GM23338 (cell line): ENCODE results near the gene PKNOX2. TPM values are rescaled to one million over a fixed set of nuclear protein-coding genes. Genes with fewer than 3 reads are reported as not detected.

Source experiments
- ATAC-seq: fragments of 200-7000 bp; cut with Tn5 transposase; 3 replicates; pipeline ENCODE4 v1.9.1; 2020
- DNase-seq: peaks from one replicate; pipeline ENCODE4 v3.0.0-alpha.2; 2015; ENCODE audit warnings: low spot score
- H2AFZ ChIP-seq: fragments of 200-600 bp; sonication (generic); 2 replicates; pipeline ENCODE4 v1.8.0; 2016; ENCODE audit warnings: antibody characterized with exemption, mild to moderate bottlenecking, moderate library complexity
- H3F3A ChIP-seq: fragments of 200-600 bp; sonication (generic); replicated peaks from 2 replicates; pipeline ENCODE4 v1.8.0; 2017; ENCODE audit warnings: antibody characterized with exemption, mixed run types, low read depth
- H3K27ac ChIP-seq: fragments of 200-600 bp; sonication (generic); 2 replicates; pipeline ENCODE4 v1.6.1; 2016; ENCODE audit warnings: low read depth
- H3K27me3 ChIP-seq: fragments of 200-600 bp; sonication (generic); 2 replicates; pipeline ENCODE4 v1.8.0; 2016; ENCODE audit warnings: mild to moderate bottlenecking, mixed run types, moderate library complexity; ENCODE audit not compliant: insufficient read depth
- H3K36me3 ChIP-seq: fragments of 200-600 bp; sonication (generic); 2 replicates; pipeline ENCODE4 v1.8.0; 2016; ENCODE audit warnings: mild to moderate bottlenecking; ENCODE audit not compliant: insufficient read depth
- H3K4me1 ChIP-seq: fragments of 200-600 bp; sonication (generic); 2 replicates; pipeline ENCODE4 v1.8.0; 2016; ENCODE audit warnings: mild to moderate bottlenecking, moderate library complexity; ENCODE audit not compliant: insufficient read depth
- H3K4me2 ChIP-seq: fragments of 200-600 bp; sonication (generic); 2 replicates; pipeline ENCODE4 v1.7.1; 2017; ENCODE audit warnings: mixed run types
- H3K4me3 ChIP-seq: fragments of 200-600 bp; sonication (generic); 2 replicates; pipeline ENCODE4 v1.6.1; 2016; ENCODE audit warnings: mixed run types
- H3K79me2 ChIP-seq: fragments of 200-600 bp; sonication (generic); replicated peaks from 2 replicates; pipeline ENCODE4 v1.8.0; 2017; ENCODE audit warnings: mild to moderate bottlenecking; ENCODE audit not compliant: insufficient read depth
- H3K9me2 ChIP-seq: fragments of 200-600 bp; sonication (generic); 2 replicates; pipeline ENCODE4 v1.8.0; 2017; ENCODE audit not compliant: insufficient read depth
- H4K20me1 ChIP-seq: fragments of 200-600 bp; sonication (generic); replicated peaks from 2 replicates; pipeline ENCODE4 v1.8.0; 2017; ENCODE audit warnings: mild to moderate bottlenecking; ENCODE audit not compliant: insufficient read depth
- H3K27ac Mint-ChIP-seq: 2 replicates; pipeline ENCODE4 v1.8.0; 2020; ENCODE audit warnings: inconsistent platforms, mild to moderate bottlenecking, moderate library complexity, mixed read lengths
- H3K27me3 Mint-ChIP-seq: 3 replicates; pipeline ENCODE4 v1.8.0; 2022; ENCODE audit warnings: low read depth, mild to moderate bottlenecking, moderate library complexity, mixed read lengths, inconsistent platforms; ENCODE audit not compliant: insufficient read depth, poor library complexity
- H3K36me3 Mint-ChIP-seq: 3 replicates; pipeline ENCODE4 v1.8.0; 2021; ENCODE audit warnings: low read depth, mild to moderate bottlenecking, inconsistent platforms, moderate library complexity, mixed read lengths
- H3K4me1 Mint-ChIP-seq: 3 replicates; pipeline ENCODE4 v1.8.0; 2020; ENCODE audit warnings: mild to moderate bottlenecking, inconsistent platforms, mixed read lengths
- H3K4me3 Mint-ChIP-seq: 3 replicates; pipeline ENCODE4 v1.8.0; 2021; ENCODE audit warnings: moderate library complexity, mild to moderate bottlenecking, inconsistent platforms, mixed read lengths
- H3K9me3 Mint-ChIP-seq: 3 replicates; pipeline ENCODE4 v1.8.0; 2020; ENCODE audit warnings: moderate library complexity, mild to moderate bottlenecking, inconsistent platforms, mixed read lengths
- JUNB ChIP-seq: IDR thresholded peaks from one replicate; pipeline ENCODE4 v1.6.1; 2016; ENCODE audit warnings: antibody characterized with exemption; ENCODE audit not compliant: unreplicated experiment
- POLR2AphosphoS5 ChIP-seq: IDR thresholded peaks from 2 replicates; pipeline ENCODE4 v1.6.1; 2016; ENCODE audit warnings: antibody characterized with exemption, low read depth
- STAT1 ChIP-seq: IDR thresholded peaks from one replicate; pipeline ENCODE4 v1.6.1; 2016; ENCODE audit warnings: antibody characterized with exemption; ENCODE audit not compliant: unreplicated experiment
- ZNF114 ChIP-seq: fragments of 250-450 bp; sonication (Bioruptor Pico); IDR thresholded peaks from 2 replicates; pipeline ENCODE4 v1.5.0; 2020; ENCODE audit warnings: mild to moderate bottlenecking, moderate library complexity
- ZNF331 ChIP-seq: fragments of 250-450 bp; sonication (Bioruptor Pico); IDR thresholded peaks from 2 replicates; pipeline ENCODE4 v1.5.0; 2020; ENCODE audit warnings: low read depth, mild to moderate bottlenecking, moderate library complexity
- polyA plus RNA-seq: library from polyadenylated mRNA; unstranded; fragments of >200 nt; fragmentation: Nextera tagmentation; extraction: Ambion mirVana; gene quantifications from 2 replicates; pipeline ENCODE4 v1.2.1, GENCODE V29; 2016
- total RNA-seq: library from RNA; depleted of rRNA; stranded (reverse); fragments of >200 nt; shearing (Covaris generic); gene quantifications from 2 replicates; pipeline ENCODE4 v1.2.3, GENCODE V29; 2014
- TF ChIP-seq, protein P1 (sequence below): IDR thresholded peaks from 2 replicates; pipeline ENCODE4 v1.6.1; 2016; ENCODE audit warnings: antibody characterized with exemption
- TF ChIP-seq, protein P2 (sequence below): fragments of 250-450 bp; sonication (Bioruptor Pico); IDR thresholded peaks from 2 replicates; pipeline ENCODE4 v1.5.0; 2020; ENCODE audit warnings: mild to moderate bottlenecking, moderate library complexity
- TF ChIP-seq, protein P3 (sequence below), 2 experiments: fragments of 200-600 bp in 1 of 2; sonication (generic) in 1 of 2; conservative IDR thresholded peaks; 2 replicates each; pipeline versions ENCODE4 v1.5.1 to v1.6.1; 2016 to 2017; ENCODE audit warnings: antibody characterized with exemption in 2 of 2, low read depth in 2 of 2, mild to moderate bottlenecking in 2 of 2, moderate library complexity in 1 of 2

PKNOX2 gene
- total and polyA plus RNA-seq, 2 experiments from 2014 or later = 0.42 to 0.83 TPM

- TF ChIP-seq ZNF114 (CRISPR knock-in tag) = no peak
- TF ChIP-seq, protein P1, sequence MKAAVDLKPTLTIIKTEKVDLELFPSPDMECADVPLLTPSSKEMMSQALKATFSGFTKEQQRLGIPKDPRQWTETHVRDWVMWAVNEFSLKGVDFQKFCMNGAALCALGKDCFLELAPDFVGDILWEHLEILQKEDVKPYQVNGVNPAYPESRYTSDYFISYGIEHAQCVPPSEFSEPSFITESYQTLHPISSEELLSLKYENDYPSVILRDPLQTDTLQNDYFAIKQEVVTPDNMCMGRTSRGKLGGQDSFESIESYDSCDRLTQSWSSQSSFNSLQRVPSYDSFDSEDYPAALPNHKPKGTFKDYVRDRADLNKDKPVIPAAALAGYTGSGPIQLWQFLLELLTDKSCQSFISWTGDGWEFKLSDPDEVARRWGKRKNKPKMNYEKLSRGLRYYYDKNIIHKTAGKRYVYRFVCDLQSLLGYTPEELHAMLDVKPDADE = no peak
- no peak for TF ChIP-seq POLR2AphosphoS5
- TF ChIP-seq STAT1 = no peak
- TF ChIP-seq, protein P2, sequence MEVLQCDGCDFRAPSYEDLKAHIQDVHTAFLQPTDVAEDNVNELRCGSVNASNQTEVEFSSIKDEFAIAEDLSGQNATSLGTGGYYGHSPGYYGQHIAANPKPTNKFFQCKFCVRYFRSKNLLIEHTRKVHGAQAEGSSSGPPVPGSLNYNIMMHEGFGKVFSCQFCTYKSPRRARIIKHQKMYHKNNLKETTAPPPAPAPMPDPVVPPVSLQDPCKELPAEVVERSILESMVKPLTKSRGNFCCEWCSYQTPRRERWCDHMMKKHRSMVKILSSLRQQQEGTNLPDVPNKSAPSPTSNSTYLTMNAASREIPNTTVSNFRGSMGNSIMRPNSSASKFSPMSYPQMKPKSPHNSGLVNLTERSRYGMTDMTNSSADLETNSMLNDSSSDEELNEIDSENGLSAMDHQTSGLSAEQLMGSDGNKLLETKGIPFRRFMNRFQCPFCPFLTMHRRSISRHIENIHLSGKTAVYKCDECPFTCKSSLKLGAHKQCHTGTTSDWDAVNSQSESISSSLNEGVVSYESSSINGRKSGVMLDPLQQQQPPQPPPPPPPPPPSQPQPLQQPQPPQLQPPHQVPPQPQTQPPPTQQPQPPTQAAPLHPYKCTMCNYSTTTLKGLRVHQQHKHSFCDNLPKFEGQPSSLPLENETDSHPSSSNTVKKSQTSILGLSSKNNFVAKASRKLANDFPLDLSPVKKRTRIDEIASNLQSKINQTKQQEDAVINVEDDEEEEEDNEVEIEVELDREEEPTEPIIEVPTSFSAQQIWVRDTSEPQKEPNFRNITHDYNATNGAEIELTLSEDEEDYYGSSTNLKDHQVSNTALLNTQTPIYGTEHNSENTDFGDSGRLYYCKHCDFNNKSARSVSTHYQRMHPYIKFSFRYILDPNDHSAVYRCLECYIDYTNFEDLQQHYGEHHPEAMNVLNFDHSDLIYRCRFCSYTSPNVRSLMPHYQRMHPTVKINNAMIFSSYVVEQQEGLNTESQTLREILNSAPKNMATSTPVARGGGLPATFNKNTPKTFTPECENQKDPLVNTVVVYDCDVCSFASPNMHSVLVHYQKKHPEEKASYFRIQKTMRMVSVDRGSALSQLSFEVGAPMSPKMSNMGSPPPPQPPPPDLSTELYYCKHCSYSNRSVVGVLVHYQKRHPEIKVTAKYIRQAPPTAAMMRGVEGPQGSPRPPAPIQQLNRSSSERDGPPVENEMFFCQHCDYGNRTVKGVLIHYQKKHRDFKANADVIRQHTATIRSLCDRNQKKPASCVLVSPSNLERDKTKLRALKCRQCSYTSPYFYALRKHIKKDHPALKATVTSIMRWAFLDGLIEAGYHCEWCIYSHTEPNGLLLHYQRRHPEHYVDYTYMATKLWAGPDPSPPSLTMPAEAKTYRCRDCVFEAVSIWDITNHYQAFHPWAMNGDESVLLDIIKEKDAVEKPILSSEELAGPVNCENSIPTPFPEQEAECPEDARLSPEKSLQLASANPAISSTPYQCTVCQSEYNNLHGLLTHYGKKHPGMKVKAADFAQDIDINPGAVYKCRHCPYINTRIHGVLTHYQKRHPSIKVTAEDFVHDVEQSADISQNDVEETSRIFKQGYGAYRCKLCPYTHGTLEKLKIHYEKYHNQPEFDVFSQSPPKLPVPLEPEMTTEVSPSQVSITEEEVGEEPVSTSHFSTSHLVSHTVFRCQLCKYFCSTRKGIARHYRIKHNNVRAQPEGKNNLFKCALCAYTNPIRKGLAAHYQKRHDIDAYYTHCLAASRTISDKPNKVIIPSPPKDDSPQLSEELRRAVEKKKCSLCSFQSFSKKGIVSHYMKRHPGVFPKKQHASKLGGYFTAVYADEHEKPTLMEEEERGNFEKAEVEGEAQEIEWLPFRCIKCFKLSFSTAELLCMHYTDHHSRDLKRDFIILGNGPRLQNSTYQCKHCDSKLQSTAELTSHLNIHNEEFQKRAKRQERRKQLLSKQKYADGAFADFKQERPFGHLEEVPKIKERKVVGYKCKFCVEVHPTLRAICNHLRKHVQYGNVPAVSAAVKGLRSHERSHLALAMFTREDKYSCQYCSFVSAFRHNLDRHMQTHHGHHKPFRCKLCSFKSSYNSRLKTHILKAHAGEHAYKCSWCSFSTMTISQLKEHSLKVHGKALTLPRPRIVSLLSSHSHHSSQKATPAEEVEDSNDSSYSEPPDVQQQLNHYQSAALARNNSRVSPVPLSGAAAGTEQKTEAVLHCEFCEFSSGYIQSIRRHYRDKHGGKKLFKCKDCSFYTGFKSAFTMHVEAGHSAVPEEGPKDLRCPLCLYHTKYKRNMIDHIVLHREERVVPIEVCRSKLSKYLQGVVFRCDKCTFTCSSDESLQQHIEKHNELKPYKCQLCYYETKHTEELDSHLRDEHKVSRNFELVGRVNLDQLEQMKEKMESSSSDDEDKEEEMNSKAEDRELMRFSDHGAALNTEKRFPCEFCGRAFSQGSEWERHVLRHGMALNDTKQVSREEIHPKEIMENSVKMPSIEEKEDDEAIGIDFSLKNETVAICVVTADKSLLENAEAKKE (CRISPR knock-in tag) = no peak
- TF ChIP-seq, protein P3, sequence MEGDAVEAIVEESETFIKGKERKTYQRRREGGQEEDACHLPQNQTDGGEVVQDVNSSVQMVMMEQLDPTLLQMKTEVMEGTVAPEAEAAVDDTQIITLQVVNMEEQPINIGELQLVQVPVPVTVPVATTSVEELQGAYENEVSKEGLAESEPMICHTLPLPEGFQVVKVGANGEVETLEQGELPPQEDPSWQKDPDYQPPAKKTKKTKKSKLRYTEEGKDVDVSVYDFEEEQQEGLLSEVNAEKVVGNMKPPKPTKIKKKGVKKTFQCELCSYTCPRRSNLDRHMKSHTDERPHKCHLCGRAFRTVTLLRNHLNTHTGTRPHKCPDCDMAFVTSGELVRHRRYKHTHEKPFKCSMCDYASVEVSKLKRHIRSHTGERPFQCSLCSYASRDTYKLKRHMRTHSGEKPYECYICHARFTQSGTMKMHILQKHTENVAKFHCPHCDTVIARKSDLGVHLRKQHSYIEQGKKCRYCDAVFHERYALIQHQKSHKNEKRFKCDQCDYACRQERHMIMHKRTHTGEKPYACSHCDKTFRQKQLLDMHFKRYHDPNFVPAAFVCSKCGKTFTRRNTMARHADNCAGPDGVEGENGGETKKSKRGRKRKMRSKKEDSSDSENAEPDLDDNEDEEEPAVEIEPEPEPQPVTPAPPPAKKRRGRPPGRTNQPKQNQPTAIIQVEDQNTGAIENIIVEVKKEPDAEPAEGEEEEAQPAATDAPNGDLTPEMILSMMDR (conservative IDR thresholded peaks at IDR 0.05; ENCODE audit: low read depth in 2 of 2) = no peak
- no peak for TF ChIP-seq JUNB
- no peak for TF ChIP-seq ZNF331 (CRISPR knock-in tag)
- no peak overlapping the region for H3K27ac ChIP-seq
- no peaks in the 10 kb centered on the region for H3K9me2 ChIP-seq
- H3K36me3 ChIP-seq = no peaks in the 10 kb centered on the region
- no peak overlapping the region for H3K27ac Mint-ChIP-seq
- ATAC-seq = no peak
- H3K4me1 ChIP-seq = peaks cover 18% of the 10 kb centered on the region
- H2AFZ ChIP-seq = no peak overlapping the region
- H3F3A ChIP-seq = no peaks in the 10 kb centered on the region
- peaks cover 29% of the 10 kb centered on the region for H3K4me1 Mint-ChIP-seq
- H3K79me2 ChIP-seq = no peaks in the 10 kb centered on the region
- DNase-seq = no peak
- no peak overlapping the region for H3K4me3 ChIP-seq
- H3K27me3 Mint-ChIP-seq = peaks cover 16% of the 10 kb centered on the region
- no peak overlapping the region for H3K4me2 ChIP-seq
- no peaks in the 10 kb centered on the region for H3K27me3 ChIP-seq
- no peaks in the 10 kb centered on the region for H3K36me3 Mint-ChIP-seq
- H3K9me3 Mint-ChIP-seq = no peaks in the 10 kb centered on the region
- no peak overlapping the region for H3K4me3 Mint-ChIP-seq
- H4K20me1 ChIP-seq = no peaks in the 10 kb centered on the region
Observed at GRCh38 chr11:125338886-125339811, 174.6 kb downstream of the PKNOX2 start.
